Activated CD4-positive, alpha-beta memory T cell treated with anti-CD3 and anti-CD28 coated beads, Interleukin-2, amount 10 ng/mL, durations not matched to agents 7 days and 5 days (primary cell): ENCODE measurements around the gene GNA14. TPM values are rescaled to one million over a fixed set of nuclear protein-coding genes. Genes with fewer than 3 reads are reported as not detected.
"Not testable (repeated sequence)": the region's sequence is repeated elsewhere in the genome, so short reads cannot be mapped to it uniquely, and the experiment has no call there.

Experiments used
- CTCF ChIA-PET: fragments of 350-600 bp; sonication (Branson Sonifier 250); formaldehyde crosslinking; loops from one replicate; lab custom pipeline; 2021; ENCODE audit warnings: antibody characterized with exemption, inconsistent platforms; lab: Charles Lee
- POLR2A ChIA-PET: fragments of 350-600 bp; sonication (Branson Sonifier 250); formaldehyde crosslinking; loops from one replicate; lab custom pipeline; 2021; ENCODE audit warnings: antibody characterized with exemption; lab: Charles Lee
- DNase-seq: peaks from one replicate; pipeline ENCODE4 v3.0.0-alpha.2; 2020
- H3K27ac Mint-ChIP-seq: one replicate; pipeline ENCODE4 v1.8.0; 2021; ENCODE audit warnings: mild to moderate bottlenecking, mixed read lengths
- H3K27me3 Mint-ChIP-seq: one replicate; pipeline ENCODE4 v1.8.0; 2021; ENCODE audit warnings: mixed read lengths
- H3K36me3 Mint-ChIP-seq: one replicate; pipeline ENCODE4 v1.8.0; 2021; ENCODE audit warnings: low read depth, mixed read lengths
- H3K4me1 Mint-ChIP-seq: one replicate; pipeline ENCODE4 v1.8.0; 2021; ENCODE audit warnings: mixed read lengths
- H3K4me3 Mint-ChIP-seq: one replicate; pipeline ENCODE4 v1.8.0; 2021; ENCODE audit warnings: mild to moderate bottlenecking, mixed read lengths
- H3K9me3 Mint-ChIP-seq: one replicate; pipeline ENCODE4 v1.8.0; 2021; ENCODE audit warnings: mixed read lengths
- total RNA-seq, 2 experiments: library from RNA; stranded (reverse); gene quantifications; one replicate each; pipeline ENCODE4 v1.2.3, GENCODE V29; 2021

Gene GNA14
- total RNA-seq, 2 experiments from 2014 or later, result not detected

- POLR2A ChIA-PET, result no interaction called here
- no peaks in the 10 kb centered on the region for H3K9me3 Mint-ChIP-seq
- no peaks in the 10 kb centered on the region for H3K27me3 Mint-ChIP-seq
- no peak overlapping the region for H3K27ac Mint-ChIP-seq
- DNase-seq, result no peak
- no peak overlapping the region for H3K4me3 Mint-ChIP-seq
- no peaks in the 10 kb centered on the region for H3K4me1 Mint-ChIP-seq
- CTCF ChIA-PET, result interaction anchor here (3.8 kb wide), 1 partner anchor 16 kb away, joined by 12 read pairs; no protein-coding TSS in a partner anchor
- peaks cover 2% of the 10 kb centered on the region for H3K36me3 Mint-ChIP-seq
These were observed 230.6 kb downstream of the GNA14 start for GRCh38 chr9:77417566-77417965.

- H3K4me3 Mint-ChIP-seq, H3K4me1 Mint-ChIP-seq, DNase-seq, H3K27ac Mint-ChIP-seq, POLR2A ChIA-PET, H3K27me3 Mint-ChIP-seq, CTCF ChIA-PET: not testable (repeated sequence)
- Mint-ChIP-seq H3K36me3 (peaks cover 41% of the 10 kb centered on the region), H3K9me3 (peaks cover 14% of the 10 kb centered on the region)
These were observed 239.6 kb downstream of the GNA14 start for GRCh38 chr9:77408521-77408920.

GRCh38 chr9:77403239-77403638 lies 244.9 kb downstream of the GNA14 start:
- Mint-ChIP-seq H3K27ac (no peak overlapping the region), H3K4me1 (no peaks in the 10 kb centered on the region), H3K27me3 (no peaks in the 10 kb centered on the region), H3K36me3 (peaks cover 21% of the 10 kb centered on the region), H3K9me3 (peaks cover 3% of the 10 kb centered on the region), H3K4me3 (no peak overlapping the region)
- DNase-seq, result no peak
- ChIA-PET POLR2A (no interaction called here), CTCF (no interaction called here)

GRCh38 chr9:77402286-77402685 lies 245.8 kb downstream of the GNA14 start:
- ChIA-PET POLR2A (no interaction called here), CTCF (no interaction called here)
- Mint-ChIP-seq H3K4me3 (no peak overlapping the region), H3K4me1 (no peaks in the 10 kb centered on the region), H3K27me3 (no peaks in the 10 kb centered on the region), H3K27ac (no peak overlapping the region), H3K36me3 (peaks cover 14% of the 10 kb centered on the region), H3K9me3 (no peaks in the 10 kb centered on the region)
- no peak for DNase-seq

- H3K27ac Mint-ChIP-seq, result no peak overlapping the region
- no peaks in the 10 kb centered on the region for H3K4me1 Mint-ChIP-seq
- no peak overlapping the region for H3K4me3 Mint-ChIP-seq
- DNase-seq, result no peak
- no peaks in the 10 kb centered on the region for H3K27me3 Mint-ChIP-seq
- peaks cover 2% of the 10 kb centered on the region for H3K36me3 Mint-ChIP-seq
- CTCF ChIA-PET, result no interaction called here
- POLR2A ChIA-PET, result no interaction called here
- no peaks in the 10 kb centered on the region for H3K9me3 Mint-ChIP-seq
These were observed 248.2 kb downstream of the GNA14 start for GRCh38 chr9:77399964-77400363.

GRCh38 chr9:77398581-77398980 lies 249.5 kb downstream of the GNA14 start:
- H3K4me3 Mint-ChIP-seq, POLR2A ChIA-PET: not testable (repeated sequence)

GRCh38 chr9:77392328-77392727 lies 255.8 kb downstream of the GNA14 start:
- no peak overlapping the region for H3K27ac Mint-ChIP-seq
- POLR2A ChIA-PET, result no interaction called here
- no peak for DNase-seq
- no peaks in the 10 kb centered on the region for H3K9me3 Mint-ChIP-seq
- H3K36me3 Mint-ChIP-seq, result peaks cover 9% of the 10 kb centered on the region
- H3K27me3 Mint-ChIP-seq, result no peaks in the 10 kb centered on the region
- H3K4me1 Mint-ChIP-seq, result no peaks in the 10 kb centered on the region
- CTCF ChIA-PET, result no interaction called here
- H3K4me3 Mint-ChIP-seq, result no peak overlapping the region

More at GRCh38 chr9:77398581-77398980, 249.5 kb downstream of the GNA14 start:
- H3K4me1 Mint-ChIP-seq, H3K36me3 Mint-ChIP-seq, DNase-seq, H3K27me3 Mint-ChIP-seq, H3K9me3 Mint-ChIP-seq, CTCF ChIA-PET, H3K27ac Mint-ChIP-seq: not testable (repeated sequence)

- Mint-ChIP-seq H3K36me3 (peaks cover 9% of the 10 kb centered on the region), H3K27me3 (no peaks in the 10 kb centered on the region), H3K9me3 (no peaks in the 10 kb centered on the region), H3K4me3 (no peak overlapping the region), H3K27ac (no peak overlapping the region), H3K4me1 (no peaks in the 10 kb centered on the region)
- CTCF ChIA-PET, result no interaction called here
- DNase-seq, result no peak
- POLR2A ChIA-PET, result no interaction called here
These were observed 256.3 kb downstream of the GNA14 start for GRCh38 chr9:77391834-77392233.

- POLR2A ChIA-PET, result no interaction called here
- Mint-ChIP-seq H3K4me3 (no peak overlapping the region), H3K27ac (no peak overlapping the region), H3K4me1 (no peaks in the 10 kb centered on the region), H3K9me3 (no peaks in the 10 kb centered on the region), H3K36me3 (peaks cover 14% of the 10 kb centered on the region), H3K27me3 (no peaks in the 10 kb centered on the region)
- DNase-seq, result no peak
- CTCF ChIA-PET, result no interaction called here
These were observed 261.9 kb downstream of the GNA14 start for GRCh38 chr9:77386187-77386586.

- no peak for DNase-seq
- CTCF ChIA-PET, result no interaction called here
- H3K36me3 Mint-ChIP-seq, result peaks cover 7% of the 10 kb centered on the region
- H3K27ac Mint-ChIP-seq, result no peak overlapping the region
- H3K9me3 Mint-ChIP-seq, result no peaks in the 10 kb centered on the region
- H3K27me3 Mint-ChIP-seq, result no peaks in the 10 kb centered on the region
- POLR2A ChIA-PET, result no interaction called here
- H3K4me1 Mint-ChIP-seq, result no peaks in the 10 kb centered on the region
- no peak overlapping the region for H3K4me3 Mint-ChIP-seq
These were observed 263.7 kb downstream of the GNA14 start for GRCh38 chr9:77384406-77384805.

- CTCF ChIA-PET, result interaction anchor here (0.8 kb wide), 1 partner anchor 1965 kb away, joined by 3 read pairs; no protein-coding TSS in a partner anchor
- Mint-ChIP-seq H3K4me3 (no peak overlapping the region), H3K9me3 (no peaks in the 10 kb centered on the region), H3K27me3 (no peaks in the 10 kb centered on the region), H3K4me1 (no peaks in the 10 kb centered on the region), H3K36me3 (peaks cover 10% of the 10 kb centered on the region), H3K27ac (no peak overlapping the region)
- DNase-seq, result no peak
- POLR2A ChIA-PET, result interaction anchor here (1.3 kb wide), 1 partner anchor 81 kb away, joined by 3 read pairs; no protein-coding TSS in a partner anchor
These were observed 272.1 kb downstream of the GNA14 start for GRCh38 chr9:77375956-77376532.

- Mint-ChIP-seq H3K27ac (no peak overlapping the region), H3K4me1 (no peaks in the 10 kb centered on the region), H3K36me3 (peaks cover 24% of the 10 kb centered on the region), H3K4me3 (no peak overlapping the region), H3K27me3 (no peaks in the 10 kb centered on the region), H3K9me3 (no peaks in the 10 kb centered on the region)
- ChIA-PET POLR2A (no interaction called here), CTCF (no interaction called here)
- no peak for DNase-seq
These were observed 273.9 kb downstream of the GNA14 start for GRCh38 chr9:77374266-77374665.
